Esophagus muscularis mucosa (tissue), 4 donors: Measurements from ENCODE around the gene SH3BGRL.

Source experiments
- CTCF ChIP-seq, 3 experiments: fragments of 200-600 bp in 2 of 3; fragments of 450-650 bp in 1 of 3; sonication (generic) in 2 of 3; IDR thresholded peaks; one replicate each; pipeline ENCODE4 v1.5.1; 2017 to 2019; ENCODE audit warnings: antibody characterized with exemption in 3 of 3, mild to moderate bottlenecking in 2 of 3, moderate library complexity in 1 of 3
- EP300 ChIP-seq: sonication (generic); formaldehyde crosslinking; IDR thresholded peaks from one replicate; pipeline ENCODE4 v1.6.1; 2017; ENCODE audit warnings: antibody characterized with exemption
- POLR2A ChIP-seq: fragments of 450-650 bp; IDR thresholded peaks from one replicate; pipeline ENCODE4 v1.6.1; 2017; ENCODE audit warnings: antibody characterized with exemption, moderate library complexity, mild to moderate bottlenecking, low read depth
- POLR2AphosphoS5 ChIP-seq, 2 donors: sonication (generic); formaldehyde crosslinking; IDR thresholded peaks; one replicate each; pipeline ENCODE4 v1.6.1; 2017; ENCODE audit warnings: antibody characterized with exemption in 2 of 2

- TF ChIP-seq POLR2AphosphoS5 (IDR thresholded peaks at IDR 0.05) = no peak
- no peak for TF ChIP-seq CTCF (IDR thresholded peaks at IDR 0.05)
- no peak for TF ChIP-seq EP300
- no peak for TF ChIP-seq POLR2A
These were observed 106.4 kb downstream of the SH3BGRL start for GRCh38 chrX:81308086-81308829.
